Thoracic aorta (tissue), 2 donors: ENCODE data around the gene TGFB1. TPM values are rescaled to one million over a fixed set of nuclear protein-coding genes. Genes with fewer than 3 reads are reported as not detected.

Experiments
- ATAC-seq: fragments of 150-250 bp; one replicate; pipeline ENCODE4 v1.8.0; 2017; ENCODE audit warnings: low read depth; ENCODE audit not compliant: insufficient number of reproducible peaks, low FRiP score
- DNase-seq: peaks from one replicate; pipeline ENCODE4 v3.0.0-alpha.2; 2020; ENCODE audit warnings: low spot score
- H3K27ac ChIP-seq, 2 donors: fragments of 200-600 bp; sonication (generic); 1 replicate in 1 of 2; 2 replicates in 1 of 2; pipeline ENCODE4 v1.5.1; 2016; ENCODE audit warnings: mild to moderate bottlenecking in 2 of 2, moderate library complexity in 2 of 2
- H3K27me3 ChIP-seq: fragments of 200-600 bp; sonication (generic); replicated peaks from 2 replicates; pipeline ENCODE4 v1.6.0; 2016; ENCODE audit warnings: mild to moderate bottlenecking; ENCODE audit not compliant: insufficient read depth
- H3K36me3 ChIP-seq: fragments of 200-600 bp; sonication (generic); one replicate; pipeline ENCODE4 v1.5.1; 2016
- H3K4me1 ChIP-seq, 2 donors: fragments of 200-600 bp; sonication (generic); 1 replicate in 1 of 2; 2 replicates in 1 of 2; pipeline versions ENCODE4 v1.5.1 to v1.6.0; 2016; ENCODE audit warnings: low read depth in 2 of 2, mild to moderate bottlenecking in 1 of 2; ENCODE audit not compliant: control insufficient read depth in 1 of 2
- H3K4me3 ChIP-seq: fragments of 200-600 bp; sonication (generic); 2 replicates; pipeline ENCODE4 v1.5.1; 2016; ENCODE audit warnings: mild to moderate bottlenecking
- H3K9me3 ChIP-seq: fragments of 200-600 bp; sonication (generic); 2 replicates; pipeline ENCODE4 v1.5.1; 2016
- CTCF ChIP-seq: fragments of 200-600 bp; sonication (generic); IDR thresholded peaks from one replicate; pipeline ENCODE4 v1.5.1; 2019; ENCODE audit warnings: antibody characterized with exemption
- total RNA-seq, 2 donors: library from RNA; depleted of rRNA; stranded (reverse); fragments of >200 nt; gene quantifications; one replicate each; pipeline versions ENCODE4 v1.1.0 to v1.2.3, GENCODE V29; 2016

The TGFB1 gene
- total RNA-seq, 2 donors from 2014 or later, result 55.1 to 69.6 TPM

GRCh38 chr19:41308450-41309179 lies 45.1 kb downstream of the TGFB1 start:
- peak overlapping the region; percentile 88 to 97 for H3K27ac ChIP-seq
- peak overlapping the region; percentile 81 for H3K4me3 ChIP-seq
- peak; percentile 97 for TF ChIP-seq CTCF
- H3K36me3 ChIP-seq, result peaks cover 38% of the 10 kb centered on the region
- peaks cover 21 to 43% of the 10 kb centered on the region in 2 donors for H3K4me1 ChIP-seq
- peak; percentile 43 for ATAC-seq
- no peaks in the 10 kb centered on the region for H3K9me3 ChIP-seq
- DNase-seq, result peak; percentile 91
- H3K27me3 ChIP-seq, result no peaks in the 10 kb centered on the region

- TF ChIP-seq CTCF, result no peak
- no peak for DNase-seq
- Histone ChIP-seq H3K36me3 (peaks cover 41% of the 10 kb centered on the region), H3K27me3 (no peaks in the 10 kb centered on the region), H3K9me3 (no peaks in the 10 kb centered on the region), H3K27ac (peak overlapping the region; percentile 59 to 97), H3K4me1 (peaks cover 21 to 43% of the 10 kb centered on the region in 2 donors), H3K4me3 (no peak overlapping the region)
- ATAC-seq, result no peak
Measured at GRCh38 chr19:41307954-41308449, 45.7 kb downstream of the TGFB1 start.

- TF ChIP-seq CTCF, result no peak
- ATAC-seq, result no peak
Measured at GRCh38 chr19:41307090-41307875, 46.4 kb downstream of the TGFB1 start.

GRCh38 chr19:41305927-41306793 lies 47.6 kb downstream of the TGFB1 start:
- no peak for ATAC-seq
- Histone ChIP-seq H3K27me3 (no peaks in the 10 kb centered on the region), H3K4me3 (no peak overlapping the region), H3K4me1 (peaks cover 12 to 25% of the 10 kb centered on the region in 2 donors), H3K27ac (peak overlapping the region in 1 of 2 donors; percentile 5), H3K9me3 (no peaks in the 10 kb centered on the region), H3K36me3 (peaks cover 49% of the 10 kb centered on the region)
- no peak for DNase-seq
- no peak for TF ChIP-seq CTCF

More at GRCh38 chr19:41307090-41307875, 46.4 kb downstream of the TGFB1 start:
- no peak overlapping the region for H3K4me3 ChIP-seq
- peaks cover 43% of the 10 kb centered on the region for H3K36me3 ChIP-seq
- no peaks in the 10 kb centered on the region for H3K9me3 ChIP-seq
- H3K27ac ChIP-seq, result peak overlapping the region in 1 of 2 donors; percentile 97
- no peaks in the 10 kb centered on the region for H3K27me3 ChIP-seq
- H3K4me1 ChIP-seq, result peaks cover 21 to 36% of the 10 kb centered on the region in 2 donors
- DNase-seq, result no peak
